ENCODE measurements around the gene PCLO.

PCLO gene

GRCh38 chr7:82841828-82842227 is 320.9 kb downstream of the PCLO start:
- no peak for DNase-seq (ENCODE audit: low read depth in 2 of 2, low spot score in 1 of 2)

DNA sequence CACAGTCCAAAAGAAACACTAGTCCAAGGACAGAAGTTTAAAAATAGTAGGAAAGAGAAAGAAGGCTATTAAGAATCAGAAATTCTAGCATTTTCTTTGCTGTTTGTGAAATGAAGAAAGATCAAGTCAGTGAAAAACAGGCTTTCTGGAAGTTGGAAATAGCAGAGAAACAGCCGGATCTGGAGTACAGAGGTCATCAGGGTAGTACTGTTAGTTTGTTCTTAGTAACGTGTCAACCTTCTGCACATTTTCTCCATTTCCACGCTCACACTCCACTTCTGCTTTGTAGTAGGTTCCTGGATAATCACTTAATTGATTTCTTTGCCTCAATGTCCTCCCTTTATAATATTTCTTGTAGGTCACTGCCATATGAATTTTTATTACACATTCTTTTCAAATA is 322.6 kb downstream of the PCLO start:
- DNase-seq (ENCODE audit: low read depth in 2 of 2, low spot score in 1 of 2) = no peak

DNA sequence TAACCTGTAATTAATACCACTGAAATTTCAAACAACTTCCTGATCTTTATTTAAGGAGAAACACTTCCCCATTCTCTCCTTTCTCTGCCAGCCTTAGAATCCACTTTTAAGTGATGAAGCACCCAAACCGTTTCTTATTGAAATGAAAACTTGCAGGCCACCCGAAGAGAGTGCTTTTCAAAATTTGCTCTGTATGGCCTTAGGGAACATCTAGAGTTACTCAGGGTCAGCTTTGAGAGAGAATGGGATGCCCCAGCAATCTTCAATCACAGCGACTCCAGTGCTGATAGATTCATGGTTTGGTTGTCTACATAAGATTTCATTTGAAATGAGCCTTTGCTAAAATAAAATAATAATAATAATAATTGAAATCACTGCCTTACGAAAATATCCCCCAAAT is 323.1 kb downstream of the PCLO start:
- no peak for DNase-seq (ENCODE audit: low read depth in 2 of 2, low spot score in 1 of 2)

- DNase-seq (ENCODE audit: low read depth in 2 of 2, low spot score in 1 of 2) = no peak
These were observed 323.6 kb downstream of the PCLO start for GRCh38 chr7:82839063-82839462.

DNA sequence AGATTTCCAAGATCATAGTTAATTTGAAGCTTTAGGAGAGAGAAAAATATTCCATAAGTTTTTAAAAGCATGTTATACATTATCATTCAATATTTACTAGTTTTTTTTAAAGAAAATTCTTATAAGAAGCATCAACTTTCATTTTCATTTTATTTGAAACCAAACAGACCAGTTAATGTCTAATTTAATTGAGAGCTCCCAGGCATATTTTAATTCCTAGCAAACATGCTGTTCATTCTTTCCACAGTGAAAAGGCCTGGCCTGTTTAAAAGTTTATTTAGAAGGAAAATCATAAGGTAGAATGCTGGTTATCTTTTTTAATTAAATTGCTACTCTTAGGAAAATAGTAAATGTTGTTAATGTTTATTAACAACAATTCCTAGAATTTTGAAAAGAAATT is 324.4 kb downstream of the PCLO start:
- no peak for DNase-seq (ENCODE audit: low read depth in 2 of 2, low spot score in 1 of 2)

- DNase-seq (ENCODE audit: low read depth in 2 of 2, low spot score in 1 of 2) = no peak
These were observed 339.6 kb downstream of the PCLO start for GRCh38 chr7:82823073-82823472.

- DNase-seq (ENCODE audit: low read depth in 2 of 2, low spot score in 1 of 2) = no peak
These were observed 341.6 kb downstream of the PCLO start for GRCh38 chr7:82821037-82821436.

DNA sequence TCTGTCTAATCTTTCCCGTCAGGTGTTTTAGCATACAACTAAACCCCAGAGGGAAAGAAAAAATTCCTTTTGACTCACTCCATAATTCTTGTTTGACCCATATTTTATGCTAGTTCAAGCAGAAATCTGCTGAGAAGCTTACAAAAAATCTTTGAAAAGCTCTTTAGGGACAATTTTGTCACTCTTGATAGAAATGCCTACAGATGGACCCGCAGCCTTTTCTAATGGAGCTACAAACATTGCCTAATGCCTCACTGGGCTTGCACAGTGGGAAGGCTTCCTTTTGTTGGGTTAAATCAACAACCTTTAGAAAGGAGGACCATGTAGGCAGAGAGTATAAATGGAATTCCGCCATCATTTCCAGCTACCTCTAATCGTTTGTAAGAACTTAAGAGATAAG is 344.5 kb downstream of the PCLO start:
- no peak for DNase-seq (ENCODE audit: low read depth in 2 of 2, low spot score in 1 of 2)

DNA sequence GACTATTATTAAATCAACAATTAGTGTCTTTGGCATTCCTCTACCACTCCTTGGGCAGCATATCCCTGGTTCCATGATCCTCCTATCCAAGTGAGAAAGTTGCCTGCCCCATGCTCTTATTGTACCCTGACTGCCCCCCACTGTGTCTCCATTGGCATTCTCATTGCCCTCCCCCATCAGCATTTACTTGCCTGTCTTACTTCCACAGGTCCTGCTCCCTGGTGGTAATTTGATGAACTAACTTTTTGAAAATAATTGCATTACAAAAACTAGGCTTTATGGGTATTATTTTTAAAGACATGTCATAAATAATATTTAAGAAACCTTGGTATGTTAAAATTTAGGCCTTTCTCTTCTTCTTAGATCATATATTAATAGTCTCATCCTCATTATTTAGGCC is 346.4 kb downstream of the PCLO start:
- no peak for DNase-seq (ENCODE audit: low read depth in 2 of 2, low spot score in 1 of 2)

DNA sequence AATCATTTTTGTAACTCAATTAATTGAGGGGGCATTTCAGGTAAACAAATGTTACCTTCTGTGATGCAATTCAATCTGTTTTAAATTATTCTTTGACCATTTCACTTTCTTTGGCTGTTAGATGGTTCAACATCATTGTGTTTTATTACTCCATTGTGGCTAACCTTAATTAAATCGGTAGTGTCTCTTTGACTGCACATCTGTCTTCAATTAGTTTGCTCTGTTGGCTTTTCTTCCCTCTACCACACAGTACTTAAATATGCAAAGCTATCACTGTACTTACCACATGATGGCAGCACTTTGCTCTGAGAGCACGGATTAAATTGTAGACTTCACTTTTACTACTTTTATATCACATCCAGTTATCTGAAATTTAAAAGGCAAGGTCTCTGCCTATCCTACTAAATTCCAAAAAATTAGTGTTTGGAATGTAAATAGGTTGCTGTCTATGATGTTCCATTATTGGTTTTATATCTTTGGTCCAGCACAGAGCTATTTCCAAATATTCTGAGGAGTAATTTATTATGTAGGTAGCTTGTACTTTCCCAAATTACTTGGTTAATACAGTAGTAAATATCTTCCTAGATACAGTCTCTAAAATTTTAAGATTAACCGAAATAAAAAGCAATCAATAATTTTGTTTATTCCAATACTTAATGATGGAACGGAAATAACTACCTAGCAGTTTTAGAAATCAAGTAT is 352.0 kb downstream of the PCLO start:
- no peak for DNase-seq (ENCODE audit: low read depth in 2 of 2, low spot score in 1 of 2)

GRCh38 chr7:82808633-82809032 is 354.1 kb downstream of the PCLO start:
- DNase-seq (ENCODE audit: low read depth in 2 of 2, low spot score in 1 of 2) = no peak

DNA sequence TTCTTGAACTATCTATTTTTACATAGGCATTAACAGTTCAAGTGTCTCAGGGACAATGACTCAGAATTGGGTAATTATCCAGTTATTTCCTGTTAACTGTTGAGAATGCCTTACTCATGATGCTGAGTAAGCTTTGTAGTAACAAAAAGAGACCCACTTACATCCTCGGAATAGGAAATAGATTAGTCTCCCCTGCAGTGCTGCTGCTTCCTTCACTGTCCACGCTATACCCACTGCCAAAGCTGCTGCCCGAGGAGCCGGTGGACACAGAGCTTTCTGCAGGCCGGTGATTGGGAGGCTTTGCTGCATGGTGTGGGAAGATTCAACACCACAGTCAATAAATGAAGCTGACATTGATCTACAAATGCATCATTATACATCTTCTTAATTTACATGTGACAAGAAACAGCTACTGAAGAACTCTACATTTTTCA is 357.1 kb downstream of the PCLO start:
- DNase-seq (ENCODE audit: low read depth in 2 of 2, low spot score in 1 of 2) = no peak

DNA sequence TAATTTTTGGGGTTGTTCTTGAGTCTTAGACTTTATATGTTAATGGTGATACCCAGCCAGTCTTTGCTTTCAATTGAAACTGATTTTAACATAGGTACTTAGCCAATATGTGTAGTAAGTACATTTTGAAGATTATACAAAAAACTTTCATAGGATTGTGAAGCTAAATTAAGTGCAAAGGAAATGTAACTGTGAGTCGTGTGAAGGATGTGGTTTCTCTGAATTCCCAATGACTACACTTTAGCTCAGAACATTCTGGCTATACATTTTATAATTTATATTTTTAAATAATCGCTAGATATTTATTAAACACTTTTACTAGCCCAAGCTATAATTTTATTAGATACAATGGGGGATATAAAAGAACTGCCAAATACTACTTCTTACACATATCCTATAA is 359.3 kb downstream of the PCLO start:
- no peak for DNase-seq (ENCODE audit: low read depth in 2 of 2, low spot score in 1 of 2)

DNA sequence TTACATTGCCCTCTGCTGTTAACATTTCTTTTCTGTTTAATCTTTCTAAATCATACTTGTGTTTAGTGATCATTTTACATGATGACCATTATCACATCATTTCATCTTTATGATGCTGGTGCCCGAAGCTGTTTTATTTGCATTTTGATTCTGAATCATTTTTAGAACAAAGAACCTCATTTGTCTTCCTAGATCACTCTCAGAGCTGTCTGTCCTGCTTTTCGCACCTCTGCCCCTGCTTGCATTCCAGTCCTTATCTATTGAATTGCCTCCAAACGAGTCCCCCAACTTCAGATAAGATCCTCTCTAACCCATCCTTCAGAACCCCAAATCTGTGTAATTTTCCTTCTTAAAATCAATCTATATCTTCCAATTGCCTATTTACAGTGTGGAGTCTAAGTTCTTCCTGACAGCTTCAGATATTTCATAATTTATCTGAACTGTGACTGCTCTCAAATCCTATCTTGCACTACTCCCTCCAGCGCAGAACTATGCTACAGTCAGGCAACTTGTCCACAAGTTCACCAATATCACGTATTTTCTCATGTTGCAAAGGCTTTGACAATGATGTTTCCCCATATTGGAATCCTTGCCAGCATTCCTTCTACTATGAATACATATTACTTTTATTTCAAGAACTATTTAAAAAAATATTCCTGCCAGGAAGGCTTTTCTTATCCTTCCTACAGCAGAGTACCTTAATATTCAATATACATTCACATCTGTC is 372.6 kb downstream of the PCLO start:
- DNase-seq (ENCODE audit: low read depth in 2 of 2, low spot score in 1 of 2) = no peak

- no peak for DNase-seq (ENCODE audit: low read depth in 2 of 2, low spot score in 1 of 2)
These were observed 384.7 kb downstream of the PCLO start for GRCh38 chr7:82778021-82778420.

- no peak for DNase-seq (ENCODE audit: low read depth in 2 of 2, low spot score in 1 of 2)
These were observed 399.8 kb downstream of the PCLO start for GRCh38 chr7:82762880-82763279.

DNA sequence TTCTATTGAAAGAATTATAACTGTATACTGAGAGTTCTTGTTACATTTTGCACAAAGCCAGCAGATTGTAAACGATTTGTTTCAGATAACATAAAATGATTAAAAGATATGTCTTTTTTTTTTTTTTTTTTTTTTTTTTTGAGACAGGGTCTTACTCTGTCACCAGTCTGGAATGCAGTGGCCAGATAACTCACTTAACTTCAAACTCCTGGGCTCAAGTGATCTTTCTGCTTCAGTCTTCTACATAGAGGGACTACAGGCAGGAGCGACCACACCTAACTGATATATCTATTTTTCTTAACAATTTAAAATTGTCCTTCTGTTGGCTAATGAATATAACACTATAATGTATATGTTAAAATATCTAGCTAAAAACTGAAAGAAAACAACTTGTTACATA is 401.9 kb downstream of the PCLO start:
- DNase-seq (ENCODE audit: low read depth in 2 of 2, low spot score in 1 of 2) = no peak

GRCh38 chr7:82760074-82760473 is 402.6 kb downstream of the PCLO start:
- no peak for DNase-seq (ENCODE audit: low read depth in 2 of 2, low spot score in 1 of 2)

- DNase-seq (ENCODE audit: low read depth in 2 of 2, low spot score in 1 of 2) = no peak
These were observed 406.8 kb downstream of the PCLO start for GRCh38 chr7:82755705-82756551.

DNA sequence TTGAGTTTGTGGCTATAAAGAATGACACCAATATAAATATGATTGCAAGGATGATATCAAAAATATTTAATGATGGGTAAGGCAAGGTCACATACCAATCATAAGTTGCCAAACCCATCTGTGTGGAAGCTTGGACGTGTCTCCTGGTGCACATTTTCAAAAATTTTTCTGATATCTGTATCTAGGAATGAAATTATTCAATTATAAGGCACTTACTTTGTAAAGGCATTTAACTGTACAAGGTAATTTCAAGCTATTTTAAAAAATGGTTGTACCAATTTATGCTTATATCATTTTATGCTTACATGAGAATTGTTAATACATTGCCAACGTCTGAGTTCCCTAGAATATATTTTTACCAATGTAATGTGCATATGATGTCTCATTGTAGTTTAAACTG is 412.7 kb downstream of the PCLO start:
- DNase-seq (ENCODE audit: low read depth in 2 of 2, low spot score in 1 of 2) = no peak

- no peak for DNase-seq (ENCODE audit: low read depth in 2 of 2, low spot score in 1 of 2)
These were observed 416.9 kb downstream of the PCLO start for GRCh38 chr7:82745820-82746219.

GRCh38 chr7:82745117-82745516 is 417.6 kb downstream of the PCLO start:
- DNase-seq (ENCODE audit: low read depth in 2 of 2, low spot score in 1 of 2) = no peak

All from stimulated activated CD8-positive, alpha-beta memory T cell treated with anti-CD3 and anti-CD28 coated beads, Interleukin-4, amount 100 ng/mL, for 1 hour (primary cell).